HG03378 (cell line): Measurements from ENCODE around the gene KRTAP9-2.
"Not testable (repeated sequence)": the region's sequence is repeated elsewhere in the genome, so short reads cannot be mapped to it uniquely, and the experiment has no call there.

Experiments
- ATAC-seq: cut with Tn5 transposase; IDR thresholded peaks from one replicate; pipeline ENCODE4 v1.9.1; 2021; ENCODE audit warnings: mild to moderate bottlenecking, moderate library complexity; ENCODE audit not compliant: unreplicated experiment

KRTAP9-2 gene

GRCh38 chr17:41232399-41233105, 6.1 kb downstream of the KRTAP9-2 start, which contains the start of gene KRTAP9-3:
Gene KRTAP9-3 (plus strand): TSS chr17:41232449. CDS start chr17:41232502, 53 bp downstream.
- ATAC-seq = not testable (repeated sequence)

- not testable (repeated sequence) for ATAC-seq
Observed at GRCh38 chr17:41237116-41237515, 10.7 kb downstream of the KRTAP9-2 start.

- not testable (repeated sequence) for ATAC-seq
Observed at GRCh38 chr17:41237949-41238437, 11.5 kb downstream of the KRTAP9-2 start, which contains the start of gene KRTAP9-8. Gene KRTAP9-8 (plus strand): TSS chr17:41237999. CDS start chr17:41238052, 53 bp downstream.

GRCh38 chr17:41246995-41247787, 20.7 kb downstream of the KRTAP9-2 start:
- not testable (repeated sequence) for ATAC-seq

GRCh38 chr17:41249637-41250240, 23.3 kb downstream of the KRTAP9-2 start, which contains the start of gene KRTAP9-4:
Gene KRTAP9-4 (plus strand): TSS chr17:41249687. CDS start chr17:41249721, 34 bp downstream.
- not testable (repeated sequence) for ATAC-seq

GRCh38 chr17:41251261-41251660, 24.8 kb downstream of the KRTAP9-2 start:
- ATAC-seq = no peak

GRCh38 chr17:41254861-41255260, 28.4 kb downstream of the KRTAP9-2 start:
- ATAC-seq = no peak

GRCh38 chr17:41255381-41256290, 29.2 kb downstream of the KRTAP9-2 start, which contains the start of gene KRTAP9-9:
Gene KRTAP9-9 (plus strand): TSS chr17:41255384.
- not testable (repeated sequence) for ATAC-seq

GRCh38 chr17:41256291-41256685, 29.8 kb downstream of the KRTAP9-2 start:
- ATAC-seq = no peak

- no peak for ATAC-seq
Observed at GRCh38 chr17:41258406-41258805, 32.0 kb downstream of the KRTAP9-2 start.

GRCh38 chr17:41263212-41263611, 36.8 kb downstream of the KRTAP9-2 start:
- no peak for ATAC-seq

- ATAC-seq = no peak
Observed at GRCh38 chr17:41264599-41264998, 38.2 kb downstream of the KRTAP9-2 start.

- ATAC-seq = no peak
Observed at GRCh38 chr17:41265078-41265477, 38.6 kb downstream of the KRTAP9-2 start, which contains the start of gene KRTAP9-6. Gene KRTAP9-6 (plus strand): TSS chr17:41265378. CDS start chr17:41265378, 0 bp downstream.

GRCh38 chr17:41267711-41268110, 41.3 kb downstream of the KRTAP9-2 start:
- no peak for ATAC-seq

GRCh38 chr17:41271323-41271722, 44.9 kb downstream of the KRTAP9-2 start:
- not testable (repeated sequence) for ATAC-seq

- no peak for ATAC-seq
Observed at GRCh38 chr17:41271858-41272257, 45.4 kb downstream of the KRTAP9-2 start.

GRCh38 chr17:41275648-41276190, 49.3 kb downstream of the KRTAP9-2 start, which contains the start of gene KRTAP9-7:
Gene KRTAP9-7 (plus strand): TSS chr17:41275698. CDS start chr17:41275698, 0 bp downstream.
- not testable (repeated sequence) for ATAC-seq
